ENCODE data around the gene CERT1. TPM values are rescaled to one million over a fixed set of nuclear protein-coding genes. Genes with fewer than 3 reads are reported as not detected.
A peak's percentile ranks its signal among the peaks of the same experiment; 100 is the strongest.

CERT1 gene
- total RNA-seq, 1 donor from 2014 or later: 14.0 TPM

GRCh38 chr5:75475364-75475763 is 36.1 kb downstream of the CERT1 start:
- no peak for DNase-seq (ENCODE audit: low read depth, low spot score)

GRCh38 chr5:75473463-75473862 is 38.0 kb downstream of the CERT1 start:
- no peak for DNase-seq (ENCODE audit: low read depth, low spot score)

- DNase-seq (ENCODE audit: low read depth, low spot score): no peak
Measured at GRCh38 chr5:75472973-75473372, 38.5 kb downstream of the CERT1 start.

- no peak for DNase-seq (ENCODE audit: low read depth, low spot score)
Measured at GRCh38 chr5:75471193-75471592, 40.2 kb downstream of the CERT1 start.

- DNase-seq (ENCODE audit: low read depth, low spot score): no peak
Measured at GRCh38 chr5:75469017-75469416, 42.4 kb downstream of the CERT1 start.

GRCh38 chr5:75468593-75468992 is 42.8 kb downstream of the CERT1 start:
- no peak for DNase-seq (ENCODE audit: low read depth, low spot score)

GRCh38 chr5:75466006-75466716 is 45.3 kb downstream of the CERT1 start:
- no peak for DNase-seq (ENCODE audit: low read depth, low spot score)

- peak; percentile 68 for DNase-seq (ENCODE audit: low read depth, low spot score)
Measured at GRCh38 chr5:75465480-75465879, 45.9 kb downstream of the CERT1 start.

- no peak for DNase-seq (ENCODE audit: low read depth, low spot score)
Measured at GRCh38 chr5:75463726-75464125, 47.7 kb downstream of the CERT1 start.

GRCh38 chr5:75461679-75462078 is 49.8 kb downstream of the CERT1 start:
- DNase-seq (ENCODE audit: low read depth, low spot score): no peak

GRCh38 chr5:75460942-75461610 is 50.4 kb downstream of the CERT1 start:
- DNase-seq (ENCODE audit: low read depth, low spot score): no peak

- no peak for DNase-seq (ENCODE audit: low read depth, low spot score)
Measured at GRCh38 chr5:75460532-75460931, 50.9 kb downstream of the CERT1 start.

GRCh38 chr5:75457691-75458090 is 53.7 kb downstream of the CERT1 start:
- DNase-seq (ENCODE audit: low read depth, low spot score): no peak

GRCh38 chr5:75457161-75457560 is 54.3 kb downstream of the CERT1 start:
- no peak for DNase-seq (ENCODE audit: low read depth, low spot score)

- no peak for DNase-seq (ENCODE audit: low read depth, low spot score)
Measured at GRCh38 chr5:75450069-75450468, 61.4 kb downstream of the CERT1 start.

- DNase-seq (ENCODE audit: low read depth, low spot score): no peak
Measured at GRCh38 chr5:75446068-75446467, 65.4 kb downstream of the CERT1 start.

- no peak for DNase-seq (ENCODE audit: low read depth, low spot score)
Measured at GRCh38 chr5:75441560-75441959, 69.9 kb downstream of the CERT1 start.

- DNase-seq (ENCODE audit: low read depth, low spot score): no peak
Measured at GRCh38 chr5:75439276-75439675, 72.2 kb downstream of the CERT1 start.

- DNase-seq (ENCODE audit: low read depth, low spot score): no peak
Measured at GRCh38 chr5:75438722-75439121, 72.7 kb downstream of the CERT1 start.

- DNase-seq (ENCODE audit: low read depth, low spot score): no peak
Measured at GRCh38 chr5:75435096-75435495, 76.3 kb downstream of the CERT1 start.

GRCh38 chr5:75433814-75434506 is 77.5 kb downstream of the CERT1 start:
- no peak for DNase-seq (ENCODE audit: low read depth, low spot score)

- no peak for DNase-seq (ENCODE audit: low read depth, low spot score)
Measured at GRCh38 chr5:75414241-75414640, 97.2 kb downstream of the CERT1 start.
